ENCODE measurements around the gene FAM227B.

GRCh38 chr15:49644364-49644794 is 23.8 kb upstream of the FAM227B start:
- TF ChIP-seq CTCF (IDR thresholded peaks at IDR 0.05), result no peak
- no peak for TF ChIP-seq POLR2A (IDR thresholded peaks at IDR 0.05)
- TF ChIP-seq EP300 (IDR thresholded peaks at IDR 0.05), result no peak
